HFF-Myc (cell line): ENCODE results near the gene DSTN.
A peak's percentile ranks its signal among the peaks of the same experiment; 100 is the strongest.

Source experiments
- DNase-seq: peaks from one replicate; pipeline ENCODE4 v3.0.0-alpha.2; 2011; ENCODE audit warnings: low read depth; ENCODE audit errors: extremely low read depth
- H3K4me3 ChIP-seq: replicated peaks from 2 replicates; pipeline ENCODE4 v1.5.1; 2011; ENCODE audit warnings: low read depth, mild to moderate bottlenecking, control low read depth, low read length
- TF ChIP-seq, protein P1 (sequence below): IDR thresholded peaks from 2 replicates; pipeline ENCODE4 v1.5.1; 2012; ENCODE audit warnings: mild to moderate bottlenecking, low read depth, low read length, control low read depth; ENCODE audit errors: missing control alignments

DSTN gene

DNA sequence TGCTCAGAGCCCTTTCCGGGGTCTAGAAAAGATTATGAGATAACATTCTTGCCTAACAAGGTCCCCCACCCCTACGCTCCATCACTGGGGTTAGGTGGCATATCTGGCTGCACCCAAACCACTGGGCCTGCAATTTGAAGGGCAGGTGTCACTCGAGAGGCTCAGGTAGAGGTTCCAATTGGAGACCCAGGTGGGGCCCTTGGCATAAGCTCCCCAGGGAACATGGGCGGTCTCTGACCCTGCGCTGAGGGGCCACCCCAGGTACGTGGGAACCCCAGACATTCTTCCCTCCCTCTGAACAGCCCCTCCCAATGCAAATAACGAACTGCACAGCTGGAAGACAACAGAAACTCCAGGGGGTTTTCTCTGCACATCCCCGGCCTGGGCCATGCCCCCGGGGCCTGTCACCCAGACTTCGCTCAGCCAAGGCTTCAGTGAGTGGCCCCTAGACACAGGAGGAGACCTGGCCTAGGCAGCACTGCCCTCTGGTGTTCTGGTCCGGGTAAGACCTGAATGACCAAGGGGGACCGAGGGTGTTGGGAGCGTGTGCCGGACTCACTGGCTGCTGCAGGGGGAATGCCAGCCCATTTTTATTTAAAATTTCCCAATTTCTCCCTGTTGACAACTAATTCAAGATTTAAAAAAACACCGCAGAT, 47.5 kb downstream of the DSTN start:
- no peak for DNase-seq
- no peak overlapping the region for H3K4me3 ChIP-seq
- TF ChIP-seq, protein P1, sequence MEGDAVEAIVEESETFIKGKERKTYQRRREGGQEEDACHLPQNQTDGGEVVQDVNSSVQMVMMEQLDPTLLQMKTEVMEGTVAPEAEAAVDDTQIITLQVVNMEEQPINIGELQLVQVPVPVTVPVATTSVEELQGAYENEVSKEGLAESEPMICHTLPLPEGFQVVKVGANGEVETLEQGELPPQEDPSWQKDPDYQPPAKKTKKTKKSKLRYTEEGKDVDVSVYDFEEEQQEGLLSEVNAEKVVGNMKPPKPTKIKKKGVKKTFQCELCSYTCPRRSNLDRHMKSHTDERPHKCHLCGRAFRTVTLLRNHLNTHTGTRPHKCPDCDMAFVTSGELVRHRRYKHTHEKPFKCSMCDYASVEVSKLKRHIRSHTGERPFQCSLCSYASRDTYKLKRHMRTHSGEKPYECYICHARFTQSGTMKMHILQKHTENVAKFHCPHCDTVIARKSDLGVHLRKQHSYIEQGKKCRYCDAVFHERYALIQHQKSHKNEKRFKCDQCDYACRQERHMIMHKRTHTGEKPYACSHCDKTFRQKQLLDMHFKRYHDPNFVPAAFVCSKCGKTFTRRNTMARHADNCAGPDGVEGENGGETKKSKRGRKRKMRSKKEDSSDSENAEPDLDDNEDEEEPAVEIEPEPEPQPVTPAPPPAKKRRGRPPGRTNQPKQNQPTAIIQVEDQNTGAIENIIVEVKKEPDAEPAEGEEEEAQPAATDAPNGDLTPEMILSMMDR = peak; percentile 70

- no peak overlapping the region for H3K4me3 ChIP-seq
- no peak for DNase-seq
- TF ChIP-seq, protein P1 = no peak
These were observed 48.2 kb downstream of the DSTN start for GRCh38 chr20:17617868-17618672.

DNA sequence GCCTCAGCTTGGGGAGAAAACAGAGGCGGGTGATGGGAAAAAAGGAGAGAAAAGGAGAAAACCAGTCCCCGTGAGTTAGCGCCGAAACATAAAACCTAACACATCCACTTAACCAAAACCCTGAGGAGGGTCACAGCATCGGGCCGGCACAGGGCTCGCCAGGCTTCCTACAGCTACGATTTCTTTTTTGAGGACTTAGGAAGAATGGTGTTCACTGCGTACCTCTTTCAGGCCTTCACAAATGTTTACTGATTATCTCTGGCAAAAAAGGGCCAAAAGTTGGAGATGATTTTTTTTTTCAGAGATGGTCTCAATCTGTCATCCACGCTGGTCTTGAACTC, 48.8 kb downstream of the DSTN start:
- DNase-seq = no peak
- TF ChIP-seq, protein P1 = no peak
- H3K4me3 ChIP-seq = no peak overlapping the region

GRCh38 chr20:17619351-17620093, 49.6 kb downstream of the DSTN start:
- TF ChIP-seq, protein P1 = no peak
- no peak overlapping the region for H3K4me3 ChIP-seq
- no peak for DNase-seq

GRCh38 chr20:17620371-17621228, 50.7 kb downstream of the DSTN start:
- no peak for DNase-seq
- H3K4me3 ChIP-seq = no peak overlapping the region
- TF ChIP-seq, protein P1 = no peak
